ENCODE measurements around the gene MORN5.
"Not testable (repeated sequence)": the region's sequence is repeated elsewhere in the genome, so short reads cannot be mapped to it uniquely, and the experiment has no call there.

Gene MORN5

DNA sequence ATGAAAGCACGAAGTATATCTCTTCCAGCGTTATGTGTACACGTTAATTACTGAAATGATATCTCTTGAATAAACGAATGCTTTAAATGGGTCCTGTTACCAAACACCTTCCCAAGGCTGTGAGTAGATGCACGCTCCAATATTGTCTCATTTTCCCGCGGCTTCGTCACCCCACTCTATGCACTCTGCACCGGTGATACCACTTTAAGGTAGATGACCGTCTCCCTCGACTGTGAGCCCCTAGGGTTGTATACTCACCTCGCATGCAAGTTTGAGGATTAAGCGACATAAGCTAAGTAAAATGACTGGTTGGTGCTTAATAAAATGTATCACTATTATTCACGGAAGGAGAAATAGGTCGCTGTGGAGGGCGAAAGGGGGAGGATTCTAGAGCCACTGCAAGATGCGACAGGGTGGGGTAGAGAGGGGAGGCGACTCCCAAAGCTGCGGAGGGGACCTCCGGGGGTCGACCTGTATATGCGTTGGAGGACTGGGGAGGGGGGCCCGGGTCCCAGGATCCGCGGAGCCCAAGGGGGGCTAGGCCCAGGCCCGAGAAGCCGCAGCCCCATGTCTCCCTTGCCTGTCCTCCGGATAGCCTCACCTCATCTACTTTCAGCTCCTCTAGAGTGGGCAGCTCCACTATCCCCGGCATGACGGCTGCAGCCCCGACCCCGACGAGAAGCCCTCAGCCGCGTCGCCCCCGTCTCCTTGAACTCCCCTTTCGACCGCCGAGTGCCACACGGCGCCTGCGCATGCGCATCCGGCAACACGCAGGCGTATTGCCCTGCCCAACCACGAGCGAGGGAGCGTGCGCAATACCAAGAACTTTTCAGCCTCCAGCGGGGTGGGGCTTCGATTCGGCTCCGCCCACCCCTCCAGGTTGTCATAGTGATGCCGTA, at the start of gene MORN5, which contains the start of gene NDUFA8:
Gene MORN5, plus strand, starts transcription at position 883 of the 899 bp plus-strand sequence. CDS start 65 bp downstream, outside the sequence.
Gene NDUFA8, minus strand, starts transcription at position 754 of the 899 bp plus-strand sequence. Its CDS starts 102 bp downstream, at position 652.
- DNase-seq = peak; percentile 97

DNA sequence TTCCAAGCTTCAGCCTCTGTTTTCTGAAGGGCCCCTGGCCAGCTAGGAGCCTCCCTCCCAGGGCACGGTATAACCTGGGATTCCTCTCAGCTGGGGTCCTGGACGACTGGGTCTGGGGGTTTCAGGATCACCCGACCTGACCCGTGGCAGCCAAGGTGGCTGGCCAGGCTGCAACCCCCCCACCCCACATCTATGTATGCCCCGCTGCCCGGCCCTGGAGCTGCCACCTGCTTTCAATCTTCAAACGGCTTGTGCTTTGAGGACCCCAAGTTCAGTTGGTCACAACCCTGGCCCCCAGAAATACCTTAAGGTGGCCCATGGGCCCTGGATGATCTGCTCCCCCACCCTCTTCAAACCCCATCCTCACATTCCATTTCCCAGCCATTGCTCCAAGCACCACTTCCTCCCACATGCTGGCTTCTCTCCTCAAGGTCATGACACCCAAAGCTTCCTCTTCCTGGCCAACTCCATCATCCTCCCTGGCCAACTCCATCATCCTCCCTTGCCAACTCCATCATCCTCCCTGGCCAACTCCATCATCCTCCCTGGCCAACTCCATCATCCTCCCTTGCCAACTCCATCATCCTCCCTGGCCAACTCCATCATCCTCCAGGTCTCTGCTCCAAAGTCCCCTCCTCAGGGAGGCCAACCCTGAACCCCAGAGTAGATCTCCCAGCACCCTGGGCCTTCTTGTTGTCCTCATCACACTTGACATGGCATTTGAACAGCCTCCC, 49.4 kb upstream of the MORN5 start:
- DNase-seq = no peak

DNA sequence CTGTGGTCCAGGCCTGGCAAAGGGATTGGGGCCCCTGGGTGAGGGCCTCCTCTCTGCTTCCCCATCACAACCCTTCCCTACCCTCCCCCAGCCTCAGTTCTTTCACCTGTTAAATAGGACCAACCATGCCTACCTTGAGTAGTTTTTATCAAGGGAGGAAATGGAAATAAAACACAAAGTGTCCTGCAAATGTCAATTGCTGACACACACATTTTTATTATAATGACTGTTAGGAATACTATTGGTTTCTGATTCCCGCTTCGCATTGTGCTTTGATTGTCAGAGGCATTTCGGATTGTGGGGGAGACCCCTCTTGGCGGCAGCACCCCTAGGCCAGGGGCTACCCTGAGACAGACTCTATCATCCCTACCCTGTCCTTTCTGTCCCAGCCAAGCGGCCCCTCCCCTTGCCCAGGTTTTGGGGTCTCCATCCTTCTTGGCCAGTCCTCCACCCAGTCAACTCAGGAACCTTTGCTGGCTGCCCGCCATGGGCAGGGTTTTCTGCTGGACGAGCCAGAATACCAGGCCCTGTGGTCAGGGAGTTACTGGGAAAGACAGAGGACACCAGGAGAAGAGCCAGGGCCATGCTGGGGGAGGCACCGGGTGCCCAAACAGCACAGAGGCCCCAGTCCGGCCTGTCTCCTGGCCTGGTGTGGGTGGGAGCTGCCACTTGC, 48.2 kb upstream of the MORN5 start:
- DNase-seq = no peak

DNA sequence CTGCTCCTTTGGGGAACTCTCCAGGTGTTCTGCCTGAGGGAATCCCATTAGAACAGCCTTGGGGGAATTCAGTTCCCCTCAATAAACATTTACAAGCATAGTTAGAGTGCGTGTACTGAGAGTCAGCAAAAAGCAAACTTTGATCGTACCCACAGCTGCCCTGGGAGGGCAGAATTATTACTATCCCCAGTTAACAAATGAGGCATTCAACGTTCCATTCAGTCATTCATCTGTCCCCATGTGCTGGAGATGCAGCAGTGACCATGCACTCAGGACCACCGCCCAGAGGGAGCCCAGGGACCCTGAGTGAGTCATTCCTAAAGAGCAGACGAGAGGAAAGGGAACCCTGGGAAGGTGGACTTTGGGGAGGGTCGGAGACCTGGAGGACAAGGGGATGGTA, 47.5 kb upstream of the MORN5 start:
- no peak for DNase-seq

DNA sequence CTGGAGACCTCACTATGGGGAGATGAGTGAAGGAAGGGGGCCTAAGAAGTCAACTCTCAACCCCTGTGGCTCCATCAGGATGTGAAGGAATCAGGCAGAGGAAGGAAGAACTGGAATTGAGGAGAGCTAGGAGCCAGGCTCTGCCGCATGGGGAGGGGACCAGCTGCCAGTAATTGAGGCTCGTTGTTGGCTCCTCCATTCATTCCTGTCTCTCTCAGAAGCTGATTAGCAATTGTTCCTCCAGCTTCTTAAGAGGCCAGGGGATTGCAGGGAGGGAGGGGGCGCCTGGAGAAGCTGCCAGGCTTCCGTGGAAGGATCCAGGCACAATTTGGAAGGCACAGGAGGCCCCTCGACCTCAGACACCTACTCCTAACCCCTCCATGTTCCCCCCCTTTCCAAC, 46.1 kb upstream of the MORN5 start:
- DNase-seq = no peak

DNA sequence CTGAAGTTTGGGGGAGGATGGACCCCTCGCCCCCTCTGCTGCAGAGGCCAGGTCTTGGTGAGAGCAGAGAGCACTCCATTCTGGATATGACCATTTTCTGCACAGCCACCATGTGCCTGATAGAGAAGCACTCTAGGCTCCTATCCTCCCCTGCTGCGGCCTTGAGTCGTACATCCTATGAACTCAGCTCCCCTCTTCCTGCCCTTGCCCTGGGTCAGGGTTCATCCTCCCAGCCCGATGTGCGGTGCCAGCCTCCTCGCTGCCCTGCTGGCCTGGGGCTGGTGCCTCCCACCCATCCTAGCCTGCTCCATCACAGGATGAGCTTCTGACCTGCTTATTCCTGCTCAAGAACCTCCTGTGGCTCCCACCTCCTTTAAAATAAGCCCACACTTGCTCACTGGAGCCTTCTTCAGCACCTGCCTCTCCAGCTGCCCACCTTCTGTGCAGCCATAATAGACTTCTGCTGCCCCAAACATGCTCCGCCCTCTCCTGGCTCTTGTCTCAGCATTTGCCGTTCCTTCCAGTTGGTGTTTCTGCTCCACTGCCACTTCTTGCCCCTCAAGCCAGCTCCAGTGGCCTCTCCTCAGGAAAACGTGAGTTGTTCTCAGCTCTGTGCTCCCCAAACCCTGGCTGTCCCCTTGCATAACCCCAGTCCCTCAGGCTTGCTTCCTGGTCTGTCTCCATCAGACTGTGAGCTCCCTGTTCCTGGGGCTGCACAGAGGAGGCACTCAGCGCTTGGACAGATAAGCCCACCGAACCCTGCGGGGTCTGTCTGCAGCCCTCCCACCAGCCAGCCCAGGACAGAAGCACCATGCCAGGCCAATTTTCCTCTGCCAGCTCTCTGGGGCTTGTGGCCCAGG, 44.3 kb upstream of the MORN5 start:
- no peak for DNase-seq

DNA sequence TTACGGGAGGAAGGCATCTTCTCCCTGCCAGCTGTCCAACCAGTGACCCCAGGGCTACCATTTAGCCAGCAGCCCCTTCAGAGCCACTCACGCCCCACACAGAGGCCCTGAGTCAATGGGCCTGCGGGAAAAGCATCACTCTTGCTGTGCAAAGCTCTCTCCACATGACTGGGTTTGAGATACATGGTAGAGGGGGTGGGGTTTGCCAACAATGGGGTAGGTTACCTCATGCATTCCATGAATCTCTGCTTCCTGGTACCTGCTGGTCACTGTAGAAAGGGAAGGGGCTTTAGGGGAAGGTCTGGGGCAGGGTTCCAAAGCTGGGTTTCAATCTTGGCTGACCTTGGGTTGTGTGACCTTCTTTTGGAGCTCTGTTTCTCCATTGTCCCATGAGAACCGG, 43.7 kb upstream of the MORN5 start:
- DNase-seq = no peak

DNA sequence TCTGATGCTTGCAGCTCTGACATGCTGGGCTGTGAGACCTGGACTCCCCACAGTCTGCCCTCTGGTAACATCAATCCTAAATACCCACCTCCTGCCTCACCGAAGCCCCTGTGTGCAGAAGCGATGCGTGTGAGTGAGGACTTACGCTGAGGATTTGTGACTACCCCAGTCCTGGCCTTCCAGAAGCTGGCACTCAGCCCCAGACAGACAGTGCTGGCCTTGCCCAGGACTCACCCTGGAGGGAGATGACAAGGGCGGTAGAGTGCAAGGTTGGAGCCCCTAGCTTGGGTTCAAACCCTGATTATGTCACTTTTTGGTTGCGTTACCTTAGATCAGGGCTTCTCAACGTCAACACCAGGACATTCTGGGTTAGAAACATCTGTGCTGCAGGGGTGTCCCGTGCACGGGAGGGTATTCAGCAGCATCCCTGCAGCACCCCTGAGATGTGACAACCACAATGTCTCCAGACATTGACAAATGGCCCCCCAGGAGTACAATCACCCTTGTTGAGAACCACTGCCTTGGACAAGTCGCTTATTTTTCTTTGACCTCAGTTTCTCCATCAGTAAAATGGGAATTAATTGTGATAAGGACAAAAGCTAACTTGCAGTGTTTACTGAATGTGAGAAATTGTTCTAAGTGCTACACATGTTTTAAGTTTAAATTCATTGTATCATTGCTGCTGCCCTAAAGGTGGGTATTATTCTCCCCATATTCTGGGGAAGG, 43.1 kb upstream of the MORN5 start:
- no peak for DNase-seq

DNA sequence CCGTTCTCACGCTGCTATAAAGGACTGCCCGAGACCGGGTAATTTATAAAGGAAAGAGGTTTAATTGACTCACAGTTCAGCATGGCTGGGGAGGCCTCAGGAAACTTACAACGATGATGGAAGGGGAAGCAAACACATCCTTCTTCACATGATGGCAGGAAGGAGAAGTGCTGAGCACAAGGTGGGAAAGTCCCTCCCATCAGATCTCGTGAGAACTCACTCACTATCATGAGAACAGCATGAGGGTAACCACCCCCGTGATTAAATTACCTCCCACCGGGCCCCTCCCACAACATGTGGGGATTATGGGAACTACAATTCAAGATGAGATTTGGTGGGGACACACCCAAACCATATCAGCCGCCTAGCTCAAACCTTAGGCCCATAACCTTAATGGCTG, 42.5 kb upstream of the MORN5 start:
- DNase-seq = not testable (repeated sequence)

DNA sequence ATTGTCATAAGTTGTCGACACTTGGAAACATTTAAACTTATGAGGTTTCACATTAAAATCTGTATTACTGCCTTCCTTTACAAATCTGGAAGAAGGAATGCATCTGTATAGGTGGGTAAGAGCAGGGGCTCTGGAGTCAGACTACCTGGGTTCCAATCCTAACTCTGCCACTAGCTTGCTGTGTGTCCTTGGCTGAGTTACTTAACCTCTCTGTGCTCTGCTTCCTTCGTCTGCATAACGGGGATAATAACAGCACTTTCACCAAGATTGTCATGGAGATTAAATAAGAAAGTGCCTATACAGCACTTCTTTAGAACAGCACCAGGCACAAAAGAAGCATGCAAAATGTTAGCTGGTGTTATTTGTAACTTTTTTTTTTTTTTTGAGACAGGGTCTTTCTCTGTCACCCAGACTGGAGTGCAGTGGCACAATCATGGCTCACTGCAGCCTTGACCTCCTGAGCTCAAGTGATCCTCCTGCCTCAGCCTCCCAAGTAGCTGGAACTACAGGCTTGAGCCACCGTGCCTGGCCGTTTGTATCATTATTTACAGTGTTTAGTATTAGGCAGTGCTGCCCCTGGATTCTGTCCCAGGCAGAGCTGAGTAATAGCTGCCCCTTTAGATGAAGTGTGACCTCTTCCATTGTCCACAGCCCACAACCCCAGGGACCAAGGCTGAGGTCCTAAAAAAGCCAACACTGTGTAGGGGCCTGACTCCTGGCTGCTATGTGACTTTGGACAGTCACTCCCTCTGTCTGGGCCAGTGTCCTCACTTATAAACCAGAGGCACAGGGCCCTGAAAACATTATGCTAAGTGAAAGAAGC, 41.2 kb upstream of the MORN5 start:
- no peak for DNase-seq

DNA sequence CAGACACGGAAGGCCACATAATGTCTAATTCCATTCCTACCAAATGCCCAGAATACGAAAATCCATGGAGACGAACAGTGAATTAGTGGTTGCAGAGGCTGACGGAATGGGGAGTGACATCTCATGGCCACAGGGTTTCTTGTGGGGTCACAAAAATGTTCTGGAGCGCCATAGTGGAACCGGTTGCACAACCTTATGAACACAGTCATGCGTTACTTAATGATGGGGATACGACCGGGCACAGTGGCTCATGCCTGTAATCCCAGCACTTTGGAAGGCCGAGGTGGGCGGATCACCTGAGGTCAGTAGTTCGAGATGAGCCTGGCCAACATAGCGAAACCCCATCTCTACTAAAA, 40.6 kb upstream of the MORN5 start:
- DNase-seq = no peak

DNA sequence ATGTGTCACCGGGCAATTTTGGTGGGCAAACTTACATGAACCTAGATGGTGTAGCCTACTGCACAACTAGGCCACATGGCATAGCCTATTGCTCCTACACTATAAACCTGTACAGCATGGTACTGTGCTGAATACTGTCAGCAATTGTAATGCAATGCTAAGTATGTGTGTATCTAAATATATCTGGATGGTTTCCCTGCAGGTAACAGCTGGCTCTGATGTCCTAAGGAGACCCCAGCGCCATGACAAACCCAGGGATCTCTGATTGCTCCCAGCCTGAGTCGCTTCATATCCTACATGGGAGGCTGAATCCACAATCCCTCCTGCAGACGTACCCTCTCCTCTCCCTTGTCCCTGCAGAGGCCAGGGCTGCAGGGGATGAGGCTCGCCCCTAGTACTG, 40.0 kb upstream of the MORN5 start:
- no peak for DNase-seq

DNA sequence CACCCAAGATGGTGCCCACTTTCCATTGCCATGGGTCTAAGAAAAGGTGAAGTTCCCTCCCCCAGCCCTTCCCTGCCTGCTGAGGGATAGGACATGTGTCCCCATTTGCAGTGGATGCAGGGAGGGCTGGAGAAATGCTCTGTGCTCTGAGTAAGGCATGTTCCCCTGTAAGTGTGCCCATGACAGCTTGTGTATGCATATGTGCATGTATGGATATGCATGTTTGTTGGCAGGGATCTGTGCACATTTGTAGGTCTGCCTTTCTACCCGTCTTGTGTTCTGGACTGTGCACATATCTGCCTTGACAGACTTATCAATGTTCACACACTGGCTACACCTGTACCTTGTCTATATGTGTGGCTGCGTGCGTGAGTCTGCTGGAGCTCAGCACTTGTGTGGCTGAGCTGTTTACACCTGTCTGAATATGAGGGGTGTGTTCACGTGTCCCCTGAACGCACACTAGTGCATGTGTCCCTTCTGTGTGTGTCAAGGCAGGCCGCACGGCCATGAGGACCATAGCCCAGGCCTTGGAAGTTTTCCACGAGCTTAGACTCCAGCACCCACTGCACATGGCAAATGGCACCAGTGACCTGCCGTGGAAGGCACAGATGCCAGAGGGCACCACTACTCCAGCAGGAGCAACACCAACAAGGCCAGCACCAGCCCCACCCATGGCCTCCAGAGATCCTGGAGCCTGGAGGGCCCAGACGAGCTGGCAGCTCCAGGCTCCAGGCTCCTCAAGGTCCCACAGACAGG, 39.2 kb upstream of the MORN5 start:
- DNase-seq = no peak

DNA sequence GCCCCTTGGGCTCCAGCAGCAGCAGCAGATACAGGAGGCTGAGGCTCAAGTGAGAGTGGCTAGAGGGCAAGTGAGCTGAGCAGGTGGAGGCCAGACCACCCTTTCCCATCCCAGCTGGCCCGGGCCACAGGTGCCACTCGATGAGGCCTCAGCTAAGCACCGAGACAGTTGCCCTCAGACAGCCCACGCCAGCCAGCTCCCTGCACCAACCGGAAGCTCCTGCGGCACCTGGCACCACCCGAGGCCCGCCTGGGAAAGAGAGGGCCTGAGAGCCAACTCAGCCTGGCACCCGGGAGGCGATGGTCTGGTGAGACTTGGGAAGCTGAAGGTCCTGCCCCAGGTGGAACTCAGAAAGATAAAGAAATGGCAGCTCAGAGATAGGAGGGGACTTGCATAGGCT, 38.3 kb upstream of the MORN5 start:
- no peak for DNase-seq

DNA sequence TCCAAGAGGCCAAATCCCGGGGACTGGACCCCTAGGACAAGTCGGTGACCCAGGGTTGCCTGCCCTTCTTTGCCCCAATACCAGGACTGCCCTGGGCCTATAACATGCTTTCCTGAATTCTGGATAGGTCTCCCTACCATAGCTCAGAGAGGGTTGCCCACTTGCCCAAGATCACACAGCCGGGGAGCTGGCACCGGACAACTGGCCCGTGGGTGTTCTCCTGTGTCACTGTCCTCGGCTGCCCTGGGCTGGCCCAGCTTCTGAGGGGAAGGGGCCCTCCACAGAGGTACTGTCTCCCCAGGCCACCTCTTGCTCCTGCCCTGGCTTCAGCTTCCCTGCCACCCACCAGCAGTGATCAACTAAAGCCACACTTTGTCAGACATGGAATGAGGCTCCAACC, 37.8 kb upstream of the MORN5 start:
- no peak for DNase-seq

DNA sequence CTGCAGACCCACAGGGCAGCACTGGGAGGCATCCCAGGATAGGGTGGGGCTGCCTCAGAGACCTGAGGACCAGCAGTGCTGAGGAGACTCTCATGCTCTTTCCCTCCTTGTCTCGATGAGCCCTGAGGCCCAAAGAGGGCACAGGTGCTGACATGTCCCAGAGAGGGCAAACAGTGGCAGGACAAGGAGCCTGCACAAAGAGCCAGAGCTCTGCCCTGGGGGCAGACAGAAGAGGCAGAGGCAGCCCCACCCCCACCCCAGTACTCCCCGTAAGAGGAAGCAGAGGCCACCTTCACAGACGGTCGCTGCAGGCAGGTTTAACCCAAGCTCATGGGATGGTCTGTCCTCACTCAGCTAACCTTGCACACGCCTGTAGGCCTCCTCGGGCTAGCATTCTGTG, 37.2 kb upstream of the MORN5 start:
- no peak for DNase-seq

DNA sequence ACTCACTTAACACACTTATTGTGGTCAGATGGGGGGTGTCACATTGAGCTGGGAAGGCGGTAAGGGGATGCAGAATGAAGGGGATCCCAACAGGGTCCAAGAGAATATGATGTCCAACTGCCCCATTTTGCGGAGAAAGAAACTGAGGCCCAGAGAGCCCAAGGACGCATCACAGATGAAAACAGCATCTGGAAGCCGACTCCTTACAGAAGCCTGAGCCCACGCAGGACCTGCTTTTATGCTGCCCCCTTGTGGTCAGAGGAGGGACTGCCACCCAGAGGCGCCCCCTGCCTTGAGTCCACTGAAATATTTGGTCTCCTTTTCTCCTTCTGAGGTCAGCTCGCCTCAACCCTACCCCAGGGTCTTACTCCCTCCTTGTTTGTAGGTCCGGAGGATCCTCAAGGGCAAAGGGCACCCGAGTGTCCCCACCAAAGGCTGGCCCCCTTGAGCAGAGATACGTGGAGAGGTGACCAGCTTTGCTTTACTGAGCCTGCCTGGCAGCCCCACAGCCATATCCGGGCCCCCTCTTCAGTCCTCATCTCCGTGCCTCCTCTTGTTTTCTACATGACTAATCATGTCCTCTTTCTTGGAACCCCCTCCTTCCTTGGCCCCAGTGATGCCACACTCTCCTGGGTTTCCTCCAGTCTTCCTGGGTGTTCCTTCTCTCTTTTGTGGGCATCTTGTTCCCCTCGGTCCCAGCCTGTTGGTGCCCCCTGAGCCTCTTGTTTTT, 36.6 kb upstream of the MORN5 start:
- peak; percentile 64 for DNase-seq

DNA sequence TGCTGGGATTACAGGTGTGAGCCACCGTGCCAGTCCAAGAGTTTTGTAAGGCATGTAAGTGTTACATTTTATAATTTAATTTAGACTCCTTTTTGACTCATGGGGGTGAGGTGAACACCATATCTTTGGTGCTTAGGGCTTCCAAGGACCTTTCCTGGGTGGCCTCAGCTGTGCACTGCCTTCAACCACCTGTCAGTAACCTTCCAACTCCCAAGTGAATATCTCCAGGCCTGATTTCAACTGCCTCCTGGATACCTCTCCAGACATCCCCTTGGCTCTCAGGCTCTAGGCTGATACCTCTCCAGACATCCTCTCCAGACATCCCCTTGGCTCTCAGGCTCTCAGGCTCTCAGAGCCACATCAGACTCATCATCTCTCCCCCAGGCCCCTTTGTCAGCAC, 35.7 kb upstream of the MORN5 start:
- DNase-seq = no peak

DNA sequence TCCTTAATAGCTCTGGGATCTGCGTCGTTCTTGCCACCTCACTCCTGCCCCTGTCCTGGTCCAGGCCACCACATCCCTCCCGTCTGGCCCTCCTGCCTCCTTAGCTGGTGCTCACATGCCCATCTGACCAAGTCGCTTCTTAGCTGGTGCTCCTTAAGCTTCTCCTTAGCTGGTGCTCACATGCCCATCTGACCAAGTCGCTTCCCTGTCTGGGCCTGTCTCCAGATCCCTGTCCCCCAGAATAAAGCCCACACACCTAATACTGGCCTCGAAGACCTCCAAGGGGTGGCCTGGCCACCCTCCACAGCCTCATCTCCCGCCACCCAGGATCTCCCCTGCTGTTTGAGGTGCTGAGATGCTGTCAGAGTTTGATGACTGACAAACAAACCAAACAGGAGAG, 35.2 kb upstream of the MORN5 start:
- DNase-seq = no peak

DNA sequence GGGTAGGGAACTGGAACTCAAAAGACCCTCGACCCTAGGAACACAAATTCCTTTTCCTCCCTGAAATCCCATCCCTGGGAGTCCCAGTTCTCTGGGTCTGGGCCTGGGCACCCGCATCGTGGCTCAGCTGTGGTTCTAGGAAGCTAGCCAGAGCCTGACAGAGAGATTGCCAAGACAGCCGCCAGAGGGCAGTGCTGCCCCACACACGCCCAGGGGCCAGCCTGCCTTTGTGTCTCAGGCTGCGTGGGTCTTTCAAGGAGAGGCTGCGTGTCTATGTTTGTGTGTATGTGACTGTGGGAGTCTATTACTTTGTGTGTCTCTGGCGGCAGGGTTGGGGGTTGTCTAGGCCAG, 34.6 kb upstream of the MORN5 start:
- DNase-seq = peak; percentile 71

Data from NCI-H345 (cell line).